RWPE2 (cell line): ENCODE measurements around the gene PGBD1.

Experiments
- ATAC-seq: fragments of 200-7000 bp; cut with Tn5 transposase; 3 replicates; pipeline ENCODE4 v1.9.1; 2021; ENCODE audit warnings: low read depth
- DNase-seq: peaks from one replicate; pipeline ENCODE4 v3.0.0-alpha.2; 2020; ENCODE audit warnings: low spot score
- H3K27ac ChIP-seq: fragments of 450-650 bp; 2 replicates; pipeline ENCODE4 v1.5.1; 2017; ENCODE audit warnings: mild to moderate bottlenecking; ENCODE audit not compliant: poor library complexity, severe bottlenecking
- H3K27me3 ChIP-seq: fragments of 250-450 bp; sonication (Bioruptor Pico); 2 replicates; pipeline ENCODE4 v1.5.1; 2021; ENCODE audit warnings: mild to moderate bottlenecking, moderate library complexity; ENCODE audit not compliant: insufficient read depth, poor library complexity, severe bottlenecking
- H3K36me3 ChIP-seq: fragments of 250-450 bp; sonication (Bioruptor Pico); 2 replicates; pipeline ENCODE4 v1.5.1; 2020; ENCODE audit warnings: low read depth, mild to moderate bottlenecking, moderate library complexity
- H3K4me1 ChIP-seq: fragments of 250-450 bp; sonication (Bioruptor Pico); 2 replicates; pipeline ENCODE4 v1.5.1; 2021; ENCODE audit warnings: mild to moderate bottlenecking, moderate library complexity; ENCODE audit not compliant: insufficient read depth, poor library complexity, severe bottlenecking
- H3K4me3 ChIP-seq: fragments of 250-450 bp; sonication (Bioruptor Pico); 2 replicates; pipeline ENCODE4 v1.5.1; 2021; ENCODE audit warnings: mild to moderate bottlenecking, moderate library complexity; ENCODE audit not compliant: severe bottlenecking
- H3K9me3 ChIP-seq: fragments of 250-450 bp; sonication (Bioruptor Pico); 2 replicates; pipeline ENCODE4 v1.5.1; 2021; ENCODE audit warnings: mild to moderate bottlenecking, moderate library complexity; ENCODE audit not compliant: severe bottlenecking
- CTCF ChIP-seq: fragments of 450-650 bp; IDR thresholded peaks from one replicate; pipeline ENCODE4 v1.5.1; 2017; ENCODE audit warnings: mild to moderate bottlenecking, moderate library complexity; ENCODE audit not compliant: poor library complexity, severe bottlenecking

The PGBD1 gene

GRCh38 chr6:28243946-28244345, 37.4 kb upstream of the PGBD1 start:
- Histone ChIP-seq H3K4me3 (no peak overlapping the region), H3K9me3 (no peaks in the 10 kb centered on the region), H3K27ac (no peak overlapping the region), H3K27me3 (no peaks in the 10 kb centered on the region), H3K36me3 (peaks cover 30% of the 10 kb centered on the region), H3K4me1 (no peaks in the 10 kb centered on the region)
- DNase-seq, result no peak
- TF ChIP-seq CTCF, result no peak
- no peak for ATAC-seq

- Histone ChIP-seq H3K9me3 (no peaks in the 10 kb centered on the region), H3K27ac (no peak overlapping the region), H3K36me3 (peaks cover 40% of the 10 kb centered on the region), H3K4me1 (no peaks in the 10 kb centered on the region), H3K27me3 (no peaks in the 10 kb centered on the region), H3K4me3 (no peak overlapping the region)
- no peak for ATAC-seq
- no peak for DNase-seq
- no peak for TF ChIP-seq CTCF
Observed at GRCh38 chr6:28245206-28245941, 36.0 kb upstream of the PGBD1 start.

GRCh38 chr6:28248916-28249315, 32.5 kb upstream of the PGBD1 start:
- Histone ChIP-seq H3K4me1 (peaks cover 12% of the 10 kb centered on the region), H3K9me3 (no peaks in the 10 kb centered on the region), H3K27ac (no peak overlapping the region), H3K4me3 (no peak overlapping the region), H3K27me3 (no peaks in the 10 kb centered on the region), H3K36me3 (peaks cover 45% of the 10 kb centered on the region)
- no peak for ATAC-seq
- no peak for TF ChIP-seq CTCF
- no peak for DNase-seq

GRCh38 chr6:28250747-28251146, 30.6 kb upstream of the PGBD1 start:
- H3K4me3 ChIP-seq, result peak overlapping the region; percentile 68
- H3K4me1 ChIP-seq, result peaks cover 12% of the 10 kb centered on the region
- H3K36me3 ChIP-seq, result peaks cover 29% of the 10 kb centered on the region
- DNase-seq (no peak), ATAC-seq (no peak)
- no peak overlapping the region for H3K27ac ChIP-seq
- H3K9me3 ChIP-seq, result no peaks in the 10 kb centered on the region
- no peak for TF ChIP-seq CTCF
- no peaks in the 10 kb centered on the region for H3K27me3 ChIP-seq

- Histone ChIP-seq H3K9me3 (no peaks in the 10 kb centered on the region), H3K36me3 (peaks cover 27% of the 10 kb centered on the region), H3K4me3 (peak overlapping the region; percentile 68), H3K27ac (peak overlapping the region; percentile 25), H3K4me1 (peaks cover 12% of the 10 kb centered on the region), H3K27me3 (no peaks in the 10 kb centered on the region)
- ATAC-seq (peak; percentile 55), DNase-seq (no peak)
- no peak for TF ChIP-seq CTCF
Observed at GRCh38 chr6:28251661-28252008, 29.7 kb upstream of the PGBD1 start.
